ENCODE measurements around the gene TSN.

The TSN gene

DNA sequence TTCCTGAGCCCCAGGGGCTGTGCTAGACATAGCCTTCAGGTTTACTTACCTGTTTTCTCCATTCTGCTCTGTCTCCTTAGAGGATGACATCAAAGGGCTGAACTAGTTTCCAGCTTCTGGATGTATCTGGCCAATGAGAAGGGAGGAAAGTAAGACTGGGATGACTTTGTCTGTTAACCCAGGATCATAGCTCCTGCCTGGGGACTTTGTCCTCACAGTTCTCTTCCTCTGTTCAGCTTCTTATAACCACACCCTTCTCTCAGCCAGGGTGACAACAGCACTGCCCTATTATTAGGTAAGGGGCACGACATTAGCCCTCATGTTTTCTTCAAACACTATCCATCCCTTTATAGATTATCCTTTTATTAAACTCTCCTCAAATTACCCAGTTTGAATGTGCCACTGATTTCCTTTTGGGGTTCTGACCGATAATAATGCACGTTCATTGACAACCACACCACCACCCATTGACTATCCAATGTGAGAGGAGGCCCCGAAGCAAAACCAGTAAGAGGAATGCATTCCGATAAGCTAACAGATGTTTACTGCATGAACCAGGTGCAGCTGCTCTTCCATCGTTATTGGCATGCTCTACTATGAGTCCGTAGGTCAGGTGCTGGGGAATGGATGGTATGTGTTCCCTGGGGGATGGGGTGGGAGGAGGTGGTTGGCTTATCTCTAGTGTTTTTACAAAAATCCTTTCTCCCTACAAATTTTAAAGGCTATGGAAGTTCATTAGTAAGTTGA lies 23.5 kb downstream of the TSN start:
- H2AFZ ChIP-seq (ENCODE audit: low read length) = no peak overlapping the region
- no peak overlapping the region for H3K4me2 ChIP-seq (ENCODE audit: low read depth, low read length, poor library complexity, severe bottlenecking)
- no peaks in the 10 kb centered on the region for H3K4me1 ChIP-seq (ENCODE audit: insufficient read depth, low read length, poor library complexity, severe bottlenecking)
- H3K4me3 ChIP-seq (ENCODE audit: low read length, poor library complexity, severe bottlenecking) = no peak overlapping the region
- no peaks in the 10 kb centered on the region for H3K9me3 ChIP-seq (ENCODE audit: insufficient read depth, low read depth, low read length)
- H4K20me1 ChIP-seq (ENCODE audit: insufficient read depth, low read length, poor library complexity, severe bottlenecking) = no peaks in the 10 kb centered on the region
- no peaks in the 10 kb centered on the region for H3F3A ChIP-seq (ENCODE audit: low read depth)
- no peaks in the 10 kb centered on the region for H3K79me2 ChIP-seq (ENCODE audit: insufficient read depth, low read length)
- no peaks in the 10 kb centered on the region for H3K36me3 ChIP-seq (ENCODE audit: insufficient read depth, low read length)
- TF ChIP-seq, protein P1, sequence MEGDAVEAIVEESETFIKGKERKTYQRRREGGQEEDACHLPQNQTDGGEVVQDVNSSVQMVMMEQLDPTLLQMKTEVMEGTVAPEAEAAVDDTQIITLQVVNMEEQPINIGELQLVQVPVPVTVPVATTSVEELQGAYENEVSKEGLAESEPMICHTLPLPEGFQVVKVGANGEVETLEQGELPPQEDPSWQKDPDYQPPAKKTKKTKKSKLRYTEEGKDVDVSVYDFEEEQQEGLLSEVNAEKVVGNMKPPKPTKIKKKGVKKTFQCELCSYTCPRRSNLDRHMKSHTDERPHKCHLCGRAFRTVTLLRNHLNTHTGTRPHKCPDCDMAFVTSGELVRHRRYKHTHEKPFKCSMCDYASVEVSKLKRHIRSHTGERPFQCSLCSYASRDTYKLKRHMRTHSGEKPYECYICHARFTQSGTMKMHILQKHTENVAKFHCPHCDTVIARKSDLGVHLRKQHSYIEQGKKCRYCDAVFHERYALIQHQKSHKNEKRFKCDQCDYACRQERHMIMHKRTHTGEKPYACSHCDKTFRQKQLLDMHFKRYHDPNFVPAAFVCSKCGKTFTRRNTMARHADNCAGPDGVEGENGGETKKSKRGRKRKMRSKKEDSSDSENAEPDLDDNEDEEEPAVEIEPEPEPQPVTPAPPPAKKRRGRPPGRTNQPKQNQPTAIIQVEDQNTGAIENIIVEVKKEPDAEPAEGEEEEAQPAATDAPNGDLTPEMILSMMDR (conservative IDR thresholded peaks at IDR 0.05; ENCODE audit: low read length) = no peak
- no peak for TF ChIP-seq EZH2phosphoT487 (IDR thresholded peaks at IDR 0.05; ENCODE audit: borderline replicate concordance)
- no peaks in the 10 kb centered on the region for H3K27me3 ChIP-seq (ENCODE audit: insufficient read depth, low read length, poor library complexity, severe bottlenecking)
- H3K9me2 ChIP-seq (replicated peaks; ENCODE audit: low read depth, low read length) = no peaks in the 10 kb centered on the region
- no peak overlapping the region for H3K9ac ChIP-seq (ENCODE audit: low read depth, low read length, poor library complexity, severe bottlenecking)

GRCh38 chr2:121783180-121783579 lies 27.7 kb downstream of the TSN start:
- TF ChIP-seq, protein P1 (conservative IDR thresholded peaks at IDR 0.05; ENCODE audit: low read length) = no peak
- no peak for TF ChIP-seq EZH2phosphoT487 (IDR thresholded peaks at IDR 0.05; ENCODE audit: borderline replicate concordance)
- Histone ChIP-seq H3K4me1 (ENCODE audit: insufficient read depth, low read length, poor library complexity, severe bottlenecking) (no peaks in the 10 kb centered on the region), H3K79me2 (ENCODE audit: insufficient read depth, low read length) (no peaks in the 10 kb centered on the region), H3K9ac (ENCODE audit: low read depth, low read length, poor library complexity, severe bottlenecking) (no peak overlapping the region), H3K9me2 (replicated peaks; ENCODE audit: low read depth, low read length) (no peaks in the 10 kb centered on the region), H3K4me2 (ENCODE audit: low read depth, low read length, poor library complexity, severe bottlenecking) (no peak overlapping the region), H3K4me3 (ENCODE audit: low read length, poor library complexity, severe bottlenecking) (no peak overlapping the region), H2AFZ (ENCODE audit: low read length) (no peak overlapping the region), H3K9me3 (ENCODE audit: insufficient read depth, low read depth, low read length) (no peaks in the 10 kb centered on the region), H3K27me3 (ENCODE audit: insufficient read depth, low read length, poor library complexity, severe bottlenecking) (no peaks in the 10 kb centered on the region), H3F3A (ENCODE audit: low read depth) (no peaks in the 10 kb centered on the region), H4K20me1 (ENCODE audit: insufficient read depth, low read length, poor library complexity, severe bottlenecking) (no peaks in the 10 kb centered on the region), H3K36me3 (ENCODE audit: insufficient read depth, low read length) (no peaks in the 10 kb centered on the region)

DNA sequence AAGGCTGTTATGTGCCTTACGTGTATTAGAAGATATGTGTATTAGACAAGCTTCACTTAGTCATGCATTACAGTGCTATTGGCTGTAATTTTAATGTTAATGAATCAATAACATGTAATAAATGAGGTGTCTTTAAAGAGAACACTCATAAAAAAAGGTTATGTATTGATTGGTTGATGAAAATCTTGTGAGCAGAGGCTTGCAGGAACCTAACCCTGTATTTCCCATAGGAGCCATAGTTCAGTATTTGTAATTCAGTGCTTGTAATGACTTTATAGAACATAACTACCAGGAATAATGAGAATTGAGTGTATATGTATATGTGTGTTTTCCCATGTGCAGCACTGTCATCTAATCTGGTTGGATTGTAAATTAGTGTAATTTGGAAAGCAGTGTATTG lies 33.2 kb downstream of the TSN start:
- TF ChIP-seq EZH2phosphoT487 (IDR thresholded peaks at IDR 0.05; ENCODE audit: borderline replicate concordance) = no peak
- no peaks in the 10 kb centered on the region for H3K36me3 ChIP-seq (ENCODE audit: insufficient read depth, low read length)
- H3K27me3 ChIP-seq (ENCODE audit: insufficient read depth, low read length, poor library complexity, severe bottlenecking) = no peaks in the 10 kb centered on the region
- no peaks in the 10 kb centered on the region for H3K79me2 ChIP-seq (ENCODE audit: insufficient read depth, low read length)
- no peaks in the 10 kb centered on the region for H3K9me2 ChIP-seq (replicated peaks; ENCODE audit: low read depth, low read length)
- no peaks in the 10 kb centered on the region for H4K20me1 ChIP-seq (ENCODE audit: insufficient read depth, low read length, poor library complexity, severe bottlenecking)
- H2AFZ ChIP-seq (ENCODE audit: low read length) = no peak overlapping the region
- no peaks in the 10 kb centered on the region for H3K4me1 ChIP-seq (ENCODE audit: insufficient read depth, low read length, poor library complexity, severe bottlenecking)
- no peaks in the 10 kb centered on the region for H3K9me3 ChIP-seq (ENCODE audit: insufficient read depth, low read depth, low read length)
- no peak overlapping the region for H3K4me2 ChIP-seq (ENCODE audit: low read depth, low read length, poor library complexity, severe bottlenecking)
- no peaks in the 10 kb centered on the region for H3F3A ChIP-seq (ENCODE audit: low read depth)
- no peak overlapping the region for H3K9ac ChIP-seq (ENCODE audit: low read depth, low read length, poor library complexity, severe bottlenecking)
- no peak overlapping the region for H3K4me3 ChIP-seq (ENCODE audit: low read length, poor library complexity, severe bottlenecking)

Data from Loucy (cell line).